GM21825 (cell line): Measurements from ENCODE around the gene XG.
"Not testable (repeated sequence)": the region's sequence is repeated elsewhere in the genome, so short reads cannot be mapped to it uniquely, and the experiment has no call there.

ENCODE experiments used
- ATAC-seq: cut with Tn5 transposase; IDR thresholded peaks from one replicate; pipeline ENCODE4 v1.9.1; 2021; ENCODE audit warnings: mild to moderate bottlenecking, moderate library complexity; ENCODE audit not compliant: unreplicated experiment

The XG gene

DNA sequence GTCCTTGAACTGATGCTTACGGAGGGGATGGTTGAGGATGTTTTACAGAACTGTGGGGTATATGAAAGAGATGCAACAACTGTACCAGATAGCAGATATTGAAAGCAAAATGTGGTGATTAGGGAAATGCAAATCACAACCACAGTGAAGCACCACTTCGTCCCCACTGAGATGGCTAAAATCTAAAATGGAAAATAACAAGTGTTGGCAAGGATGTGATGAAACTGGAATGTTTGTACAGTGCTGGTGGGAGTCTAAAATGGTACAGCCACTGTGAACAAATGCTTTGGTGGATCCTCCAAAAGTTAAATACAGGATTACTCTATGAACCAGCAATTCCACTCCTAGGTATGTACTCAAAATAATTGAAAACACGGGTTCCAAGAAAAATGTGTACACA lies 22.9 kb downstream of the XG start:
- no peak for ATAC-seq

DNA sequence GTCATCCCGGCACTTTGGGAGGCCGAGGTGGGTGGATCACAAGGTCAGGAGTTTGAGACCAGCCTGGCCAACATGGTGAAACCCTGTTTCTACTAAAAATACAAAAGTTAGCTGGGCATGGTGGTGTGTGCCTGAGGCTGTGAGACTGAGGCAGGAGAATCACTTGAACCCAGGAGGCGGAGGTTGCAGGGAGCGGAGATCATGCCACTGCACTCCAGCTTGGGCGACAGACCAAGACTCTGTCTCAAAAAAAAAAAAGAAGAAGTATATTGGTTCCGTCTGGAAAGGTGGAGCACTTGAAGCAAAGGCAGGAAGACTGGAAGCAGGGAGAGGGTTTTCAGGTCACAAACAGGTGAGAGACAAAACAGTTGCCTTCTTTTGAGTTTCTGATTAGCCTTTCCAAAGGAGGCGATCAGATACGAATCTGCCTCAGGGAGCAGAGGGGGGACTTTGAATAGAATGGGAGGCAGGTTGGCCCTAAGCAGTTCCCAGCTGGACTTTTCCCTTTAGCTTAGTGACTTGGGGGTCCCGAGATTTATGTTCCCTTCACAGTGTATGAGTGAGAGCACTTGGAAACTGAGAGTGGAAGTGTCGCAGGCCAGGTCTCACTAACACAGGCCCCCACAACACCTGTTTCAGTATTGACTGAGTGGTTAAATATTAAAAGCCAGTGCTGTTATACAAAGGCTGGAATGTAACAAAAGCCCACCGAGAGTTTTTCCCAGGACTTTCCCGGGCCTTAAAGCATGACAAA lies 28.8 kb downstream of the XG start:
- ATAC-seq = not testable (repeated sequence)

DNA sequence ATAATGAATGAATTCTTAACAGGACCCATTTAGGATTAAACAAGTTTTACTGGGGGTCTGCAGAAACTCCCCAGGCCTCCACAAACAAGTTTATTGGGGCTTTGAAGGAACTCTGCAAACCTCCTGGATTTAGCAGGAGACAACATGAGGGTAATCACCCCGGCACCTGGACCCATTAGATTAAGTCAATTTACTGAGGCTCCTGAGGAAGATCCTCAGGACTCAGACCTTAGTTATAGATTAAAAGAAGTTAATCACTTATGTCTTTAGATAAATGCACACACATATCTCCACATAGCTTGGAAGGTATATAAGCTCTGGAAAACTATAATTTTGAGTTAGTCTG lies 29.4 kb downstream of the XG start:
- no peak for ATAC-seq

DNA sequence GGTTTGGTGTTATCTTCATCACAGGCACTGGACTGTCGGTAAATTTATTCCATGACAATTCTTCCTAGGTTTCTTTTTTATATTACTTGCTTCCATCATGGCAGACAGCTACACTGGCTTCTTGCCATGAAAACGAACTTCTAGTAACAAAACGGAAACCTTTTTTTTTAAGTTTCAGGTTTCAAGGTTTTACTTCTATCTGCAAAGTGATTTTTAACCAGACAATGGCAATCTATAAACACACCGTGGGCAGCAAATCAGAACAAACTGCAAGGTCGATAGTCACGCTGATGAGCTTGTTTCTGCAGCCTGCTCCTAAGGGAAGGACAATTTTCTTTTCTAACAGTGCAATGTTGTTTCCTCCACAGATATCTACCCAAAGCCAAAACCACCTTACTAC lies 29.9 kb downstream of the XG start:
- ATAC-seq = no peak

DNA sequence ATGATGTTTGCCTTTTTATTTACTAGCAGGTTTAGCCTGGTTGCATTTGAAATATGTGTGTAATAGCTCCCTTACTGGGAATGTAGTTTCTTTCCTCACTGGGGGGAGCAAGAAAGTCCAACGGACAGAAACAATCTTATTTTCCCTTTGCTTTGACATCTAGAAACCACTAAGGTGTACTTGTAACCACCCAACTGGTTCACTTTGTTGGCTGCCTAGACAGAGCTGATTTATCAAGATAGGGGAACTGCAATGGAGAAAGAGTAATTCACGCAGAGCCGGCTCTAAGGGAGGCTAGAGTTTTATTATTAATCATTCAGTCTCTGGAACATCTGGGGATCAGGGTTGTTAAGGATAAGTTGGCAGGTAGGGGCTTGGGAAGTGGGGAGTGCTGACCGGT lies 30.3 kb downstream of the XG start:
- ATAC-seq = no peak

DNA sequence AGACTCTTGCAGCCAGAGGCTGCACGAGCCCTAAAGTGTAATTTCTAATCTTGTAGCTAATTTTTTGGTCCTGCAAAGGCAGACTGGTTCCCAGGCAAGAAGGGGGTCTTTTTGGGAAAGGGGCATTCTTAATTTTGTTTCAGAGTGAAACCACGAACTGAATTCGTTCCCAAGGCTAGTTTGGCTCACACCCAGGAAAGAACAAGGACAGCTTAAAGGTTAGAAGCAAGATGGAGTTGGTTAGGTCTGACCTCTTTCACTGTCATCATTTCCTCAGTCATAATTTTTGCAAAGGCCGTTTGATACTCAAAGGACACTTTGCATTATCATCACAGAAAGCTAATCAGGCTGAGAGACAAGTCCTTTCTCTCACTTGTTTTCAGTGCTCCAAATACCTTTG lies 30.9 kb downstream of the XG start:
- ATAC-seq = no peak

DNA sequence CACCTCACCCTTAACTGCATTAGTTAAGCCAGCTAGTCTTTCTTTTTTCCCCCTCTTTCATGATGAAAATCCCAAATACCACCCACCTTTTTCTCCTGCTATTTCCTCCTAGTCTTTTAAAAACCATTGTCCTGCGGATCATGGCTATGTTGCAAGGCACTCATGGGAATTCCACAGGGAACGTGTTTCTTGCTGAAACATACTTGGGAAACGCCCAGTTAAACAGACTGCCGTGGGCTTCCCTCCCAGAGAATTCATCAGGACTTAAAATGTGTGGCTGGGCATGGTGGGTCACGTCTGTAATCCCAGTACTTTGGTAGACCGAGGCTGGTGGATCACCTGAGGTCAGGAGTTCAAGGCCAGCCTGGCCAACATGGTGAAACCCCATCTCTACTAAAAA lies 32.2 kb downstream of the XG start:
- ATAC-seq = no peak

DNA sequence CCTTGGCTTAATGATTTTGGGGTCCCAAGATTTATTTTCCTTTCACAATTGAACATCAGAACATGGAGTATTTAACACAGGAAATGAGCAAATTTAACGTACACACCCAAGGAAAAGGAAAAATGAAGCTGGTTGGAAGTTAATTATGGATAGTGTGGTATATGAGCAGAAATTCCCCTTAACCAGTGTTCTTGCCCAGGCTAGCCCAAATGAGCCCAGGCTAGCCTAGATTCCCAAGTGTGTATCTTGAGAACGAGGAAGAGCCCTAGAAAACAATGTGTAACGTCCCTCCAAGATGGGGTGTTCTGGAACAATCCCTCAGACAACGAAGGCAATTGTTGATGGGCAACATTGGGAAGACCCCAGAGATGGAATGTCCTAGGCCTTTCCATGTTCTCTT lies 33.7 kb downstream of the XG start:
- ATAC-seq = no peak

DNA sequence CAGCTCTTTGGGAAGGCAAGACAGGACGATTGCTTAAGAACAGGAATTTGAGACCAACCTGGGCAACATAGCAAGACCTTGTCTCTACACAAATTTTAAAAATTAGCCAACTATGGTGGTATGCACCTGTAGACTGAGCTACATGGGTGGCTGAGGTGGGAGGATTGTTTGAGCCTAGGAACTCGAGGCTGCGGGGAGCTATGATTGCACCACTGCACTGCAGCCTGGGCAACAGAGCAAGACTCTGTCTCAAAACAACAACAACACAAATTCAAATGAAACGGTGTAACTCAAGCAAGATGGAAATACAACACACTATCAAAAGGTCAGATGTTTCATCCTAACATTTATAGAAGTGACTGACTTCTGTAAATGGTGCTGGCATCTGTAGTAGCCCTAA lies 37.1 kb downstream of the XG start:
- no peak for ATAC-seq

DNA sequence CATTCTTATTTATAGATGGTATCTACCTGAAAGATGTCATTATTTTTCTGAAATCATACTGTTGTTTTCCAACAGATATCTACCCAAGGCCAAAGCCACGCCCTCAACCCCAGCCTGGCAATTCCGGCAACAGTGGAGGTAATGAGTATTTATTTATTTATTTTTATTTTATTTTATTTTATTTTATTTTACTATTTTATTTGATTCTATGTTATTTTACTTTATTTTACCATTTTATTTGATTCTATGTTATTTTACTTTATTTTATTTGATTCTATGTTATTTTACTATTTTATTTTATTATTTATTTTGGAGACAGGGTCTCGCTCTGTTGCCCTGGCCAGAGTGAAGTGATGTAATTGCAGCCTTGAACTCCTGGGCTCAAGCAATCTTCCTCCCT lies 37.7 kb downstream of the XG start:
- no peak for ATAC-seq

DNA sequence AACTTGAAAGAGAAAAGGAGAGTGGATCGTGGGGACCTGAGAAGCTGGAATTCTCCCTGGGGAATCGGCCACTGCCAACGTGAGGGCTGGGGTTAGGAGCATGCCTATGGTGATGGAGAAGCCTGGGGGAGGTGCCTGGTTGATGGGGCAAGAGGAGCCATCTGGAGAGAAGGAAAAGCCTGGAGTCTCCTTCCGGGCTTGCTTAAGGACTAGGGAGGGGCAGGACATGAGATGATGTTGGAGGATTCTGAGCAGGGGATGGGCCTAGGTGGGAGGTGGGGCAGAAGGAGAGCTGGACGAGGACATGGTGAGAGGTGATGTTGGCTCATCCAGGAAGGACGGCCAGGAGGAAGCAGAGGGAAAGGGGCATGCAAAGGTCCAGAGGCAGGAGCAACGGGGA lies 41.9 kb downstream of the XG start:
- ATAC-seq = no peak

DNA sequence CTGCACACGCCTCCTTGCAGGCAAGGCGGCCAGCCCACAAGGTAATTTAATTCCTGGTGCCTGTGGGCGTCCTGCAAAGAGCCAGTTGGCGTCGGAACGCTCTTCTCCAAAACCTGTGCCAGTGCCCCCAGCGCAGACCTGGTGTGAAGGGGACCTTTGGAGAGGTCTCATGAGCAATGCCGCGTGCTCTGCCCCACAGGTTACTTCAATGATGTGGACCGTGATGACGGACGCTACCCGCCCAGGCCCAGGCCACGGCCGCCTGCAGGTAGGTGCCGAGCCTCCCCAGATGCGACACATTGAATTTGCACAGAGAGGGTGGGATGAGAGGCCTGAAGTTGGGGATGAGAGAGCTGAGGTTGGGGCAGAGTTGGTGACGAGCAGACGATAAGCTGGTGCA lies 42.5 kb downstream of the XG start:
- ATAC-seq = no peak

DNA sequence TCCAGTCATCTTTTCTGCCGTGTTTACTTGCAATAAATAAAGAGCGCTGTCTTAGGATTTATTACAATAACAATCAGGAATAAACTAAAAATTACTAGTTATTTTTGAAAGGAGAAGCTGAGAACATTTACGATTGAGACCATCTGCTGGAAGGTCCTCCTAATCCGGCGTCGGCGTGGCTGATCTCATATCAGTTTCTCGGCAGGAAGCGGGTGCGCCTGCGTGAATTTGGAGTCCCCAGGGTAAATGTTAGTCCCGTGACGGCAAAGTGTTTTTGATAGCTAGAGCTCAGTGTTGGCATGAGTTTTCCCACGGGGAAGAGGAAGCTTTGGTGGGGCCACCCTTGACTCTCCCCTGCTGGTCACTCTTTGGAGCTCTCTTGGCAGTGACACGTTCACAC lies 45.0 kb downstream of the XG start:
- ATAC-seq = not testable (repeated sequence)

DNA sequence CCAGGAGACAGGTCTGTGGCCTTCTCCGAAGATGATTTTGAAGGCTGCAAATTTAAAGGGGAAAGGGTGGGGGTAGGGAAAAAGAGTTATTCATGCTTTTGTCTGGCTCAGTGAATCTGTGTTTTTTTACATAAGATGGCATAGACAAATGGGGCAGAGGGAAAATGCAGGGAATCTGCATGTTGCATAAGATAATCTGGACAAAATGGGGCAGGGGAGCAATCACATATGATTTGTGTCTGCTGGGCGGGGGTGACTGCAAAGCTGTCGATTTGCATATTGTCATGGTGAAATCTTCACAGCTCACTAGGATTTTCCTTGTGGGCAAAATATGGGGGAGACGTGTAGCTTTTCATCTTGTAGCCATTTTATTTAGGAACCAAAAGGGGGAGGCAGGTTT lies 47.5 kb downstream of the XG start:
- ATAC-seq = no peak

DNA sequence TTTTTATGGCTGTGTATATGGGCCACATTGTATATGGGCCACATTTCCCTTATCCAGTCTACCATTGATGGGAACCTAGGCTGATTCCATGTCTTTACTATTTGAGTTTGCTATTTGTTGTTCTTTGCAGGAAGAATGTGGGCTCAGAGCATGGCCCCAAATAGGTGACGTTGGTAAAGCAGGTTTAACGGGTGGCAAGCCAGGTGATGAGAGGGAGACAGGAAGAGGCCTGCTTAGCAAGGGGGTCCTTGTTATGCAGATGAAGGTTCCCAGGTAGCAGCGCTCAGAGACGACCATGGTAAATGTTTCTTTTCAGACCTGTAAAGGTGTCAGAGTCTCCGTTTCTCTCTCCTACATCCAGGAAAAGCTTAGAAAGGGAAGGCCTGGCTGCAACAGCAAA lies 48.1 kb downstream of the XG start:
- ATAC-seq = not testable (repeated sequence)

DNA sequence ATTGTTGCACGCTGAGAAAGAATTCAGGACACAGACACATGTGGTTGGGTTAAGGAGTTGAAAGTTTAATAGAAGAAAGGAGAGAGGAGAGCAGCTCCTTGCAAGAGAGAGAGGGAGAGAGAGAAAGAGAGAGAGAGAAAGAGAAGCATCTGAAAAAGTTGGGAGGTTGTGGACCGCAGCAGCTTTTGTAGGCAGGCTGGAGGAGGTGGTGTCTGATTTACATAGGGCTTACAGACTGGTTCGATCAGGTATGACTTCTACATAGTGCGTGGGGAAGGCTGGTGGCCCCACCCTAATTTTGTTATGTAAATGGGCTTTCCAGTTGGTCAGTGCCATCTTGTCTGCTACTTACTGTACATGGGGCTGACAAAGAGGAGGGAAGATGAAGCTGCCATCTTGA lies 49.4 kb downstream of the XG start:
- no peak for ATAC-seq

DNA sequence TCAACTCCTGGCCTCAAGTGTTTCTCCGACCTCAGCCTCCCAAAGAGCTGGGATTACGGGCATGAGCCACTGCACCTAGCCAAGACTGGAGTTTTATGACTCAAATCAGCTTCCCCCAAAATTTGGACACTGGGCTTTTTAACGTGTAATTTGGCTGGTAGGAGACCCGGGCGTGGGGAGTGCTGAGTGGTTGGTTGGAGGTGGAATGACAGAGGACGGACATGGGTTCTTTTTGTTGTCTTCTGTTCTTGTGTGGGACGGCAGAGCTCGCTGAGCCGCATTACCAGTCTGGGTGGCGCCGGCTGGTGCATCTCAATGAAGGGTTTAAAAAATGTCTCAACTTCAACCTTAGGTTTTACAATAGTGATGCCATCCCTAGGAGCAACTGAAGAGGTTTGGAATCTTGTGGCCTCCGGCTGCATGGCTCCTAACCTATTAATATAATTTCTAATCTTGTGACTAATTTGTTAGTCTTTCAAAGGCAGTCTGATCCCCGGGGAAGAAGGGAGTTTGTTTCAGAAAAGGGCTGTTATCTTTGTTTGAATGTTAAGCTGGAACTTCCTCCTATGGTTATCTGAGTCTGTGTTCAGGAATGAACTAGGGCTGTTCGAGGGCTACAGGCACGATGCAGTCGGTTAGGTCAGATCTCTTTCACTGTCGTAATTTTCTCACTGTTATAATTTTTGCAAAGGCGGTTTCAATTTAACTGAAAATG lies 50.7 kb downstream of the XG start:
- ATAC-seq = not testable (repeated sequence)

DNA sequence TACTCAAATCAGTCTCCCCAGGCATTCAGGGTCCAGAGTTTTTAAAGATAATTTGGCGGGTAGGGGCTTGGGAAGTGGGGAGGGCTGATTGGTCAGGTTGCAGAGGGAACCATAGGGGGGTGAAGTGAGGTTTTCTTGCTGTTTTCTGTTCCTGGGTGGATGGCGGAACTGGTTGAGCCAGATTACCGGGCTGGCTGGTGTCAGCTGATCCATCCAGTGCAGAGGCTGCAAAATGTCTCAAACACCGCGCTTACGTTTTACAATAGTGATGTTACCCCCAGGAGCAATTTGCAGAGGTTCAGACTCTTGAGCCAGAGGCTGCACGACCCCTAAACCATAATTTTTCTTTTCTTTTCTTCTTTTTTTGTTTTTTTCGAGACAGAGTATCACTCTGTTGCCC lies 51.6 kb downstream of the XG start:
- ATAC-seq = not testable (repeated sequence)

DNA sequence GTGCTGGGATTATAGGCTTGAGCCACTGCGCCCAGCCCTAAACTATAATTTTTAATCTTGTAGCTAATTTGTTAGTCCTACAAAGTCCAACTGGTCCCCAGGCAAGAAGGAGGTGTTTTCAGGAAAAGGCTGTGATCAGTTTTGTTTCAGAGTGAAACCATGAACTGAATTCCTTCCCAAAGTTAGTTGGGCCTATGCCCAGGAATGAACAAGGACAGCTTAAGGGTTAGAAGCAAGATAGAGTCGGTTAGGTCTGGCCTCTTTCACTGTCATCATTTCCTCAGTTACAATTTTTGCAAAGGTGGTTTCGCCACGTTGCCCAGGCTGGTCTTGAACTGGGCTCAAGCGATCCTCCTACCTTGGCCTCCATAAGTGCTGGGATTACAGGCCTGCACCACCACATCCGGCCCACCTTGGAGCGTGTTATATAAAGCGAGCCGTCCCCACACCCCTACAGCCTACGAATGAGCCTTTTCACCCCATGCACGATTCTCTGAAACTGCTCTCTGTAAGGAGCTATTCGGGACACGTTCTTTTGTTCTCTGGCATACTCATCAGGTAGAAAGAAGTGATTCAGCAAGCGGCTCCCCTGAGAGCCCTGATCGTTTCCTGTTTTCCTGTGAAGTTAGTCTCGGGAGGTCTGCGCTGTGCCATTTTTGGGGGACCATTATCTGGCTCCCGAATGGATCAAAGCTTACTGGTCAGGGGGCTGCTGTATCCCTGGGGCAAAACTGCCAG lies 52.4 kb downstream of the XG start:
- ATAC-seq = not testable (repeated sequence)

DNA sequence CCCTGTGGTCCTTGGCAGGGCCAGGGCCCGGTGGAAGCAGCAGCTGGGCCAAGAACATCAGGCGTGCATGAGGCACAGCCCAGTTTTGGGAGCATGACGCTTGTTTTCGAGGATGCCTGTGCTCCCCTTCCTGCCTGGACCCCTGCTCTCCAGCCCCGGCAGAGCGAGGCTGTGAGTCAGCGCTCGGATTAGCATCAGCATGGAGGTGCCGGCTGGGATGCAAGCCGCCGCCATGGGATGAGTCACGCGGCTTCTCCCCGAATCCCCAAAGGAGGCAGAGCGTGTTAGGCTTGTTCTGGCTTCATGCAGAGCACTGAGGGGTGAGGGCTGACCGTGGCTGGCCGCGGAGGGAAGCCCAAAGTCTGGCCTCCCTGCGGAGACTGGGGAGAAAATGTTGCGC lies 53.0 kb downstream of the XG start:
- ATAC-seq = not testable (repeated sequence)

DNA sequence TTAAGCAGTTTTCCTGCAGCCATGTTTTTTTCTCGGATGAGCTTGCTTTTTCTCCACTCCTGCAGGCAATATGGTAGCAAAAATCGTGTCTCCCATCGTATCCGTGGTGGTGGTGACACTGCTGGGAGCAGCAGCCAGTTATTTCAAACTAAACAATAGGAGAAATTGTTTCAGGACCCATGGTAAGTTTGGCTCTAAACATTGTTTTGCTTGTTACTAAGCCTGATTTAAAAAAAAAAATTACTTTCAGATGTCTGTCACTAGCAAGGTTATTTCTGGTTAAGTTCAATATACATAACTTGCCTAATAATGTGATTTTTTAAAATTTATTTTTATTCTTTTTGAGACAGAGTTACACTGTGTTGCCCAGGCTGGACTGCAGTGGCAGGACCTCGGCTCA lies 59.4 kb downstream of the XG start:
- ATAC-seq = no peak
